ENCODE data around the gene DUSP8. TPM values are rescaled to one million over a fixed set of nuclear protein-coding genes. Genes with fewer than 3 reads are reported as not detected.
"Not testable (repeated sequence)": the region's sequence is repeated elsewhere in the genome, so short reads cannot be mapped to it uniquely, and the experiment has no call there.

Gene DUSP8
- total and polyA plus RNA-seq, 9 donors = 0.38 to 14.9 (median 1.3) TPM

DNA sequence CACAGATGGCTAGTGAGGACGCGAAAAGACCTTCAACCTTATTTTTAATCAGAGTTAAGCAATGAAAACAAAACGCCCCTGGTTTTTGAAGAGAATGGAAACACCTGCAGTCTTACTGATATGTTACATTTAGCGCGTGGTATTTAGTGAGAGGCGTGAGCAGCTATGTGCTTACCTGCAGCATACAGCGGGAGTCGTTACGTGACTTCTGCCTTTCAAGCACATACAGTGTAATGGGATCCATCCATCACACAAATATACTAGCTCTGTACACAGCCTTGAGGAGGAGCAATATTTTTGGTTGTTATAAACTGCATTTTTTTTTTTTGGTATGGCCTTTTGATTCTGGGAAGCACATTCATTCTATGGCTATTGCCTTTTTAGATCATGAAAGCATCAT, 20.6 kb upstream of the DUSP8 start:
- no peak for DNase-seq
- no peaks in the 10 kb centered on the region for H3K27me3 ChIP-seq
- no peaks in the 10 kb centered on the region for H3K9me3 ChIP-seq
- no peaks in the 10 kb centered on the region for H3K36me3 ChIP-seq
- TF ChIP-seq POLR2A (IDR thresholded peaks at IDR 0.05) (no peak), EP300 (IDR thresholded peaks at IDR 0.05) (no peak)
- TF ChIP-seq, protein P1, sequence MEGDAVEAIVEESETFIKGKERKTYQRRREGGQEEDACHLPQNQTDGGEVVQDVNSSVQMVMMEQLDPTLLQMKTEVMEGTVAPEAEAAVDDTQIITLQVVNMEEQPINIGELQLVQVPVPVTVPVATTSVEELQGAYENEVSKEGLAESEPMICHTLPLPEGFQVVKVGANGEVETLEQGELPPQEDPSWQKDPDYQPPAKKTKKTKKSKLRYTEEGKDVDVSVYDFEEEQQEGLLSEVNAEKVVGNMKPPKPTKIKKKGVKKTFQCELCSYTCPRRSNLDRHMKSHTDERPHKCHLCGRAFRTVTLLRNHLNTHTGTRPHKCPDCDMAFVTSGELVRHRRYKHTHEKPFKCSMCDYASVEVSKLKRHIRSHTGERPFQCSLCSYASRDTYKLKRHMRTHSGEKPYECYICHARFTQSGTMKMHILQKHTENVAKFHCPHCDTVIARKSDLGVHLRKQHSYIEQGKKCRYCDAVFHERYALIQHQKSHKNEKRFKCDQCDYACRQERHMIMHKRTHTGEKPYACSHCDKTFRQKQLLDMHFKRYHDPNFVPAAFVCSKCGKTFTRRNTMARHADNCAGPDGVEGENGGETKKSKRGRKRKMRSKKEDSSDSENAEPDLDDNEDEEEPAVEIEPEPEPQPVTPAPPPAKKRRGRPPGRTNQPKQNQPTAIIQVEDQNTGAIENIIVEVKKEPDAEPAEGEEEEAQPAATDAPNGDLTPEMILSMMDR (IDR thresholded peaks at IDR 0.05) = no peak
- no peaks in the 10 kb centered on the region for H3K4me1 ChIP-seq (ENCODE audit: insufficient read depth)
- 11 to 35% (median 21%) methylated on average over 9 of the region's 9 CpGs for WGBS, 3 donors
- no peak overlapping the region for H3K4me3 ChIP-seq
- no peak overlapping the region for H3K27ac ChIP-seq
- intact Hi-C loops (cut with DNase I) = no loop called here

DNA sequence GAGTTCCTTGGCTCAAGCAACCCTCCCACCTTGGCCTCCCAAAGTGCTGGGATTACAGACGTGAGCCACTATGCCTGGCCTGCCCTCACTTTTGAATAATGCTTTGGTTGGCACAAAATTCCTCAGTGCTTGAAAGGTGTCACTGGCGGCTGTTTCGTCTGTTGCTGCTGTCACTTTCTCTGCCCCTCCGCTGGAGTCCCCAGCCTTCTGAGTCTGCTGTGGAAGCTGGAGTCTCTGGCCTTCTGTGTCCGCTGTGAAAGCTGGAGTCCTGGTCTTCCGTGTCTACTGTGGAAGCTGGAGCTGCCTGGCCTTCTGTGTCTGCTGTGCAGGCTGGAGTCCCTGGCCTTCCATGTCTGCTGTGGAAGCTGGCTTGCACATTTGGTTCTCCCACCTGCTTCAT, 17.9 kb upstream of the DUSP8 start:
- no peak for DNase-seq
- Histone ChIP-seq H3K4me3 (no peak overlapping the region), H3K9me3 (no peaks in the 10 kb centered on the region), H3K27me3 (no peaks in the 10 kb centered on the region), H3K4me1 (ENCODE audit: insufficient read depth) (no peaks in the 10 kb centered on the region), H3K36me3 (no peaks in the 10 kb centered on the region), H3K27ac (no peak overlapping the region)
- 82 to 93% (median 88%) methylated on average over 6 of the region's 6 CpGs for WGBS, 3 donors
- intact Hi-C loops (cut with DNase I) = no loop called here
- TF ChIP-seq, protein P1 (IDR thresholded peaks at IDR 0.05) = no peak
- TF ChIP-seq EP300 (IDR thresholded peaks at IDR 0.05) (no peak), POLR2A (IDR thresholded peaks at IDR 0.05) (no peak)

DNA sequence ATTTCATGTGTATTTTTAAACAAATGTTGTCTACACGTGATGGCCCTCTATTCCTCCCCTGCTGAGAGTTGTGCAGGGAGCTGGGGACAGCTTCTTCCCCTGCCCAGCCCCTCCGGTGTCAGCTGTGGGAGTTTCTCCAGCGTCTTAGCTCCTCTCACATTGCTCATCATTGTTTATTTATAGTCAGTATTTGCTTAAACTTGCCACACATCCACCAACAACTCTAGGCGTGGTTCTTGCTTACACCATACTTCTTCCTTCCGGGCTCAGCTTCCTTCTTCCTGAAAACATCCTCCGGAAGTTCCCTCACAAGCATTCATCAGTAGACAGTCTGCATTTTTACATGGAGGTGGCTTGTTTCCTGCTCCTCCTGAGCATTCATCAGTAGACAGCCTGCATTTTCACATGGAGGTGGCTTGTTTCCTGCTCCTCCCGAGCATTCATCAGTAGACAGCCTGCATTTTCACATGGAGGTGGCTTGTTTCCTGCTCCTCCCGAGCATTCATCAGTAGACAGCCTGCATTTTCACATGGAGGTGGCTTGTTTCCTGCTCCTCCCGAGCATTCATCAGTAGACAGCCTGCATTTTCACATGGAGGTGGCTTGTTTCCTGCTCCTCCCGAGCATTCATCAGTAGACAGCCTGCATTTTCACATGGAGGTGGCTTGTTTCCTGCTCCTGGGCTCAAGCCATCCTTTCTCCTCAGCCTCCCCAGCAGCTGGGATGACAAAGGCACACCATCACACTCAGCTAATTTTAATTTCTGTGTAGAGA, 17.3 kb upstream of the DUSP8 start:
- H3K36me3 ChIP-seq; H3K27ac ChIP-seq; DNase-seq; H3K27me3 ChIP-seq; H3K4me3 ChIP-seq; intact Hi-C loops (cut with DNase I); H3K9me3 ChIP-seq; H3K4me1 ChIP-seq (ENCODE audit: insufficient read depth): not testable (repeated sequence)
- 28 to 30% (median 30%) methylated on average over 8 of the region's 10 CpGs for WGBS, 3 donors

DNA sequence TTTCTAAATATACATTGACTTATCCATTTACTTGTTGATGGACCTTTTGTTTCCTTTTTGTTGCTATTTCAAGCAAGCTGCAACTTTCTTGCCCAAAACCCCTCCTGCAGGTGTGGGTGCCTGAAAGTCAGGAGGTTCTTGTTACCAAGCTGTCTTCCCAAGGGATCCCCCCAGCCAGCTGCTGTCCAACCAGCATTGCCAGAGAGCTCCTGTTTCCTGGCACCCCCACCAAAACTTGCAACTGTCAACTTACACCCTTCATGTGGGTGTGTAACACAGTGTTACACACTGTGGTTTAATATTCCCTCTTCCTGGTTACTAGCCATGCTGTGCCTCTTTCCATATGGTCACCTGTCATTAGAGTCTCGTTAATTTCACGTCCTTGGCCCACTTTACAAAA, 14.6 kb upstream of the DUSP8 start:
- H3K27me3 ChIP-seq = no peaks in the 10 kb centered on the region
- DNase-seq = no peak
- H3K27ac ChIP-seq = no peak overlapping the region
- H3K4me1 ChIP-seq (ENCODE audit: insufficient read depth) = no peaks in the 10 kb centered on the region
- intact Hi-C loops (cut with DNase I) = no loop called here
- no peak overlapping the region for H3K4me3 ChIP-seq
- no peaks in the 10 kb centered on the region for H3K36me3 ChIP-seq
- H3K9me3 ChIP-seq = no peaks in the 10 kb centered on the region
- TF ChIP-seq, protein P1 (IDR thresholded peaks at IDR 0.05) = no peak
- TF ChIP-seq EP300 (IDR thresholded peaks at IDR 0.05) = no peak
- TF ChIP-seq POLR2A (IDR thresholded peaks at IDR 0.05) = no peak
- WGBS, 3 donors = 20 to 52% (median 32%) methylated on average over 2 of the region's 2 CpGs

DNA sequence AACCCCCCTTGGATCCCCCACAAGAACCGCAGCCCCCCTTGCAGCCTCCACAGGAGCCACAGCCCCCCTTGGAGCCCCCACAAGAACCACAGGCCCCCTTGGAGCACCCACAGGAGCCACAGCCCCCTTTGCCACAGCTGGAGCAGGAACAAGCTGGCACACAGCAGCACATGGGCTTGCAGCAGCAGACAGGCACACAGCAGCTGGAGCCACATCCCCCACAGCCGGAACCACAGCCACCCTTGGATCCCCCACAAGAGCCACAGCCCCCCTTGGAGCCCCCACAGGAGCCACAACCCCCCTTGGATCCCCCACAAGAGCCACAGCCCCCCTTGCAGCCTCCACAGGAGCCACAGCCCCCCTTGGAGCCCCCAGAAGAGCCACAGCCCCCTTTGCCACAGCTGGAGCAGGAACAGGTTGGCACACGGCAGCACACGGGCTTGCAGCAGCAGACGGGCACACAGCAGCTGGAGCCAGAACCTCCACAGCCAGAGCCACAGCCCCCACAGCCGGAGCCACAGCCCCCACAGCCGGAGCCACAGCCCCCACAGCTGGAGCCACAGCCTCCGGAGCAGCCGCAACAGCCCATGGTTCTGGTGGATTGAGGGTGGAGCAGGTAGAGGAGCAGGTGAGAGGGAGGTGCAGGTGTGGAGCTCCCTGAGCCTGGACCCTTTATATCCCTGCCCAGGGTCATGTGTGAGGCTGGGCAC, 12.7 kb upstream of the DUSP8 start, which contains the start of gene KRTAP5-1:
KRTAP5-1 (minus strand) TSS at position 623 of the 710 bp plus-strand sequence; CDS start at position 589, 34 bp downstream.
- H3K27me3 ChIP-seq; intact Hi-C loops (cut with DNase I); DNase-seq; H3K4me1 ChIP-seq (ENCODE audit: insufficient read depth); H3K4me3 ChIP-seq; H3K27ac ChIP-seq; H3K36me3 ChIP-seq; H3K9me3 ChIP-seq: not testable (repeated sequence)
- 12 to 31% (median 20%) methylated on average over 5 to 9 of the region's 9 CpGs for WGBS, 3 donors

DNA sequence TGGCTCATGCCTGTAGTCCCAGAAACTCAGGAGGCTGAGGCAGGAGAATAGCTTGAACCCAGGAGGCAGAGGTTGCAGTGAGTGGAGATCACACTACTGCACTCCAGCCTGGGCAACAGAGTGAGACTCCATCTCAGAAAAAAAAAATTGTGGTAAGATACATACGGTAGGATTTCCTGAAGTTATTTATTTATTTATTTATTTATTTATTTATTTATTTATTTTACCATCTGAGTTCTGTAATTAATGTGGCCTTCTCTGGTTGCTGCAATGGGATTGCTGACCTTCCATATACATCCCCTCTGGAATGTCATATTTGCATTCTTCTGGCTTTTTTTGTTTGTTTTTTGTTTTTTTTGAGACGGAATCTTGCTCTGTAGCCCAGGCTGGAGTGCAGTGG, 10.8 kb upstream of the DUSP8 start:
- H3K27ac ChIP-seq; H3K27me3 ChIP-seq; H3K9me3 ChIP-seq; intact Hi-C loops (cut with DNase I); DNase-seq; H3K4me3 ChIP-seq; H3K36me3 ChIP-seq; H3K4me1 ChIP-seq (ENCODE audit: insufficient read depth): not testable (repeated sequence)
- WGBS, 3 donors = 38 to 55% (median 50%) methylated on average over 2 of the region's 2 CpGs

Measured in ovary (tissue), 9 donors.